ENCODE results near the gene NME4. TPM values are rescaled to one million over a fixed set of nuclear protein-coding genes. Genes with fewer than 3 reads are reported as not detected.
"Not testable (repeated sequence)": the region's sequence is repeated elsewhere in the genome, so short reads cannot be mapped to it uniquely, and the experiment has no call there.

The NME4 gene
- total RNA-seq, 1 experiment from 2014 or later = 88.2 TPM

GRCh38 chr16:361872-362701, 34.9 kb upstream of the NME4 start:
- Mint-ChIP-seq H3K36me3 (ENCODE audit: insufficient read depth, unreplicated experiment) (peaks cover 18% of the 10 kb centered on the region), H3K27ac (ENCODE audit: unreplicated experiment) (no peak overlapping the region), H3K4me1 (ENCODE audit: low read depth, unreplicated experiment) (no peaks in the 10 kb centered on the region), H3K9me3 (ENCODE audit: low read depth, unreplicated experiment) (no peaks in the 10 kb centered on the region), H3K27me3 (ENCODE audit: unreplicated experiment) (peaks cover 20% of the 10 kb centered on the region), H3K4me3 (ENCODE audit: low read depth, unreplicated experiment) (peak overlapping the region; percentile 10)
- intact Hi-C loops (cut with micrococcal nuclease; ENCODE audit: unreplicated experiment) = loop anchor here (1.0 kb wide), 1 partner anchor 255 kb away; no protein-coding TSS in a partner anchor
- DNase-seq = peak; percentile 91
- BruUV-seq (replicated peaks) = no TSS peak
- peak; percentile 89 for TF ChIP-seq CTCF (IDR thresholded peaks at IDR 0.05; ENCODE audit: unreplicated experiment)
- CTCF ChIA-PET = interaction anchor here (0.6 to 2.0 kb wide), 17 partner anchors 8 to 313 kb away, joined by 3 to 32 read pairs (median 4); partner anchors contain the start of genes AXIN1, FAM234A, MRPL28 and POLR3K

- not testable (repeated sequence) for H3K9me3 Mint-ChIP-seq (ENCODE audit: low read depth, unreplicated experiment); BruUV-seq (replicated peaks); DNase-seq; H3K4me1 Mint-ChIP-seq (ENCODE audit: low read depth, unreplicated experiment); H3K27ac Mint-ChIP-seq (ENCODE audit: unreplicated experiment)
- H3K36me3 Mint-ChIP-seq (ENCODE audit: insufficient read depth, unreplicated experiment) = peaks cover 24% of the 10 kb centered on the region
- intact Hi-C loops (cut with micrococcal nuclease; ENCODE audit: unreplicated experiment) = loop anchor here (1.0 kb wide), 1 partner anchor 255 kb away; no protein-coding TSS in a partner anchor
- CTCF ChIA-PET = interaction anchor here (0.6 to 2.0 kb wide), 14 partner anchors 8 to 313 kb away, joined by 3 to 32 read pairs (median 4); partner anchors contain the start of genes FAM234A, MRPL28 and RHBDL1
- H3K27me3 Mint-ChIP-seq (ENCODE audit: unreplicated experiment) = peaks cover 20% of the 10 kb centered on the region
- H3K4me3 Mint-ChIP-seq (ENCODE audit: low read depth, unreplicated experiment) = peak overlapping the region; percentile 10
Observed at GRCh38 chr16:362702-362999, 34.3 kb upstream of the NME4 start.

GRCh38 chr16:363110-363765, 33.8 kb upstream of the NME4 start:
- peaks cover 25% of the 10 kb centered on the region for H3K36me3 Mint-ChIP-seq (ENCODE audit: insufficient read depth, unreplicated experiment)
- H3K27ac Mint-ChIP-seq (ENCODE audit: unreplicated experiment) = no peak overlapping the region
- DNase-seq = no peak
- intact Hi-C loops (cut with micrococcal nuclease; ENCODE audit: unreplicated experiment) = no loop called here
- no peak for TF ChIP-seq CTCF (IDR thresholded peaks at IDR 0.05; ENCODE audit: unreplicated experiment)
- CTCF ChIA-PET = interaction anchor here (0.6 to 2.0 kb wide), 5 partner anchors 7 to 256 kb away, joined by 3 to 32 read pairs (median 3); partner anchors contain the start of gene MRPL28
- peaks cover 20% of the 10 kb centered on the region for H3K27me3 Mint-ChIP-seq (ENCODE audit: unreplicated experiment)
- no TSS peak for BruUV-seq (replicated peaks)
- no peak overlapping the region for H3K4me3 Mint-ChIP-seq (ENCODE audit: low read depth, unreplicated experiment)
- H3K9me3 Mint-ChIP-seq (ENCODE audit: low read depth, unreplicated experiment) = no peaks in the 10 kb centered on the region
- H3K4me1 Mint-ChIP-seq (ENCODE audit: low read depth, unreplicated experiment) = no peaks in the 10 kb centered on the region

GRCh38 chr16:363766-364490, 33.1 kb upstream of the NME4 start:
- CTCF ChIA-PET = no interaction called here
- no peak overlapping the region for H3K27ac Mint-ChIP-seq (ENCODE audit: unreplicated experiment)
- no peaks in the 10 kb centered on the region for H3K4me1 Mint-ChIP-seq (ENCODE audit: low read depth, unreplicated experiment)
- BruUV-seq (replicated peaks) = no TSS peak
- H3K9me3 Mint-ChIP-seq (ENCODE audit: low read depth, unreplicated experiment) = no peaks in the 10 kb centered on the region
- peaks cover 20% of the 10 kb centered on the region for H3K27me3 Mint-ChIP-seq (ENCODE audit: unreplicated experiment)
- H3K4me3 Mint-ChIP-seq (ENCODE audit: low read depth, unreplicated experiment) = no peak overlapping the region
- peaks cover 32% of the 10 kb centered on the region for H3K36me3 Mint-ChIP-seq (ENCODE audit: insufficient read depth, unreplicated experiment)
- intact Hi-C loops (cut with micrococcal nuclease; ENCODE audit: unreplicated experiment) = no loop called here
- TF ChIP-seq CTCF (IDR thresholded peaks at IDR 0.05; ENCODE audit: unreplicated experiment) = no peak
- no peak for DNase-seq
